ENCODE results near the gene MRPL45.
"Not testable (repeated sequence)": the region's sequence is repeated elsewhere in the genome, so short reads cannot be mapped to it uniquely, and the experiment has no call there.

DNA sequence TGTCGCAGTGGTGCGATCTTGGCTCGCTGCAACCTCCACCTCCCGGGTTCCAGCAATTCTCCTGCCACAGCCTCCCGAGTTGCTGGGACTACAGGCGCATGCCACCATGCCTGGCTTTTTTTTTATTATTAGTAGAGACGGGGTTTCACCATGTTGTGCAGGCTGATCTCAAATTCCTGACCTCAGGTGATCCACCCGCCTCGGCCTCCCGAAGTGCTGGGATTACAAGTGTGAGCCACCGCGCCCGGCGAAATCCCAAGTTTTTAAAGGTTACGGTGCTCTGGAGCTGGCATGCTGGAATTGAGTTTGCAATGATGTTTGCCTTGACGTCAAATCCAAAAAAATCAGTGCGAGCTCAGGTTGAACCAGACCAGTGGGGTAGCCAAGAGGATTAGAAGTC is 30.4 kb upstream of the MRPL45 start:
- TF ChIP-seq ZSCAN21 (CRISPR knock-in tag; IDR thresholded peaks at IDR 0.05; ENCODE audit: borderline replicate concordance); TARDBP (CRISPR knock-in tag; IDR thresholded peaks at IDR 0.05); ZNF350 (CRISPR knock-in tag; IDR thresholded peaks at IDR 0.05; ENCODE audit: borderline replicate concordance, low read depth); CREM (IDR thresholded peaks at IDR 0.05); CREM (CRISPR knock-in tag; IDR thresholded peaks at IDR 0.05); RAD21 (CRISPR knock-in tag; IDR thresholded peaks at IDR 0.05); FOSL2 (CRISPR knock-in tag; IDR thresholded peaks at IDR 0.05); SMAD1 (CRISPR knock-in tag; IDR thresholded peaks at IDR 0.05; ENCODE audit: borderline replicate concordance, low read depth); ZFP37 (CRISPR knock-in tag; IDR thresholded peaks at IDR 0.05; ENCODE audit: borderline replicate concordance); MAX (IDR thresholded peaks at IDR 0.05); POLR2AphosphoS5 (IDR thresholded peaks at IDR 0.05; ENCODE audit: low read depth, low read length); CEBPB (IDR thresholded peaks at IDR 0.05; ENCODE audit: borderline replicate concordance, low read depth, low read length); EZH2 (conservative IDR thresholded peaks at IDR 0.05; ENCODE audit: low read depth, low read length); ZBTB1 (CRISPR knock-in tag; IDR thresholded peaks at IDR 0.05; ENCODE audit: borderline replicate concordance): not testable (repeated sequence)
